GM21360 (cell line): ENCODE data around the gene RFESD.
"Not testable (repeated sequence)": the region's sequence is repeated elsewhere in the genome, so short reads cannot be mapped to it uniquely, and the experiment has no call there.

Experiments used
- ATAC-seq: cut with Tn5 transposase; IDR thresholded peaks from one replicate; pipeline ENCODE4 v1.9.1; 2021; ENCODE audit warnings: mild to moderate bottlenecking, moderate library complexity; ENCODE audit not compliant: unreplicated experiment

The RFESD gene

DNA sequence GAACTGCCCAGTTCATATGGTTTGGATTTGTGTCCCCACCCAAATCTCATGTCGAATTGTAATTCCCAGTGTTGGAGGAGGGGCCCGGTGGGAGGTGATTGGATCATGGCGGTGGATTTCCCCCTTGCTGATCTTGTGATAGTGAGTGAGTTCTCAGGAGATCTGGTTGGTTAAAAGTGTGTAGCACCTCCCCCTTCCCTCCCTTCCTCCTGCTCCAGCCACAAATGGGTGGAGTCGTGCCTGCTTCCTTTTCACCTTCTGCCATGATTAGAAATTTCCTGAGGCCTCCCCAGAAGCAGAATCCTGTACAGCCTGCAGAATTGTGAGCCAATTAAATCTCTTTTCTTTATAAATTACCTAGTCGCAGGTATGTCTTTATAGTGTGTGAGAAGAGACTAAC, 59.6 kb downstream of the RFESD start:
- ATAC-seq: not testable (repeated sequence)

GRCh38 chr5:95707055-95707454, 60.5 kb downstream of the RFESD start:
- no peak for ATAC-seq
